NCI-H1105 (cell line): ENCODE results near the gene LINC01488.

ENCODE experiments used
- DNase-seq: peaks from one replicate; lab custom pipeline; 2025; lab: John Stamatoyannopoulos, UW

Gene LINC01488

GRCh38 chr11:69463995-69464960 lies 17.2 kb upstream of the LINC01488 start:
- DNase-seq: no peak

- no peak for DNase-seq
These were observed 16.0 kb upstream of the LINC01488 start for GRCh38 chr11:69465236-69466000.

- no peak for DNase-seq
These were observed 15.4 kb upstream of the LINC01488 start for GRCh38 chr11:69466039-69466438.

- DNase-seq: no peak
These were observed 14.3 kb upstream of the LINC01488 start for GRCh38 chr11:69467196-69467595.

GRCh38 chr11:69467646-69468045 lies 13.8 kb upstream of the LINC01488 start:
- no peak for DNase-seq

GRCh38 chr11:69468221-69468620 lies 13.2 kb upstream of the LINC01488 start:
- no peak for DNase-seq

GRCh38 chr11:69468911-69469885 lies 12.3 kb upstream of the LINC01488 start:
- no peak for DNase-seq

GRCh38 chr11:69470301-69470700 lies 11.2 kb upstream of the LINC01488 start:
- DNase-seq: no peak

GRCh38 chr11:69470793-69471728 lies 10.4 kb upstream of the LINC01488 start:
- DNase-seq: no peak

GRCh38 chr11:69471729-69472540 lies 9.5 kb upstream of the LINC01488 start:
- no peak for DNase-seq

- no peak for DNase-seq
These were observed 8.8 kb upstream of the LINC01488 start for GRCh38 chr11:69472541-69473275.

- no peak for DNase-seq
These were observed 8.1 kb upstream of the LINC01488 start for GRCh38 chr11:69473276-69473845.

- DNase-seq: no peak
These were observed 6.7 kb upstream of the LINC01488 start for GRCh38 chr11:69474736-69475135.

GRCh38 chr11:69475141-69475865 lies 6.2 kb upstream of the LINC01488 start:
- no peak for DNase-seq

- no peak for DNase-seq
These were observed 5.5 kb upstream of the LINC01488 start for GRCh38 chr11:69475866-69476471.

GRCh38 chr11:69476509-69476961 lies 4.9 kb upstream of the LINC01488 start:
- DNase-seq: no peak

- no peak for DNase-seq
These were observed 4.4 kb upstream of the LINC01488 start for GRCh38 chr11:69477086-69477485.
